Immature natural killer cell (primary cell): ENCODE results near the gene SLC25A26. TPM values are rescaled to one million over a fixed set of nuclear protein-coding genes. Genes with fewer than 3 reads are reported as not detected.

Source experiments
- DNase-seq, 3 donors: peaks; one replicate each; pipeline ENCODE4 v3.0.0; 2022; ENCODE audit warnings: mixed read lengths in 1 of 3
- H3K27ac Mint-ChIP-seq, 6 donors: one replicate each; pipeline ENCODE4 v1.8.0; 2020; ENCODE audit warnings: mixed read lengths in 6 of 6, mild to moderate bottlenecking in 5 of 6, inconsistent platforms in 4 of 6, moderate library complexity in 3 of 6
- H3K27me3 Mint-ChIP-seq, 3 donors: one replicate each; pipeline ENCODE4 v1.8.0; 2020 to 2021; ENCODE audit warnings: low read depth in 3 of 3, mild to moderate bottlenecking in 3 of 3, mixed read lengths in 3 of 3, moderate library complexity in 3 of 3, inconsistent platforms in 1 of 3
- H3K36me3 Mint-ChIP-seq, 3 donors: one replicate each; pipeline ENCODE4 v1.8.0; 2020; ENCODE audit warnings: mixed read lengths in 3 of 3, inconsistent platforms in 2 of 3, mild to moderate bottlenecking in 2 of 3
- H3K4me1 Mint-ChIP-seq, 2 donors: one replicate each; pipeline ENCODE4 v1.8.0; 2020; ENCODE audit warnings: inconsistent platforms in 2 of 2, mild to moderate bottlenecking in 2 of 2, mixed read lengths in 2 of 2, moderate library complexity in 1 of 2
- H3K4me3 Mint-ChIP-seq, 5 donors: one replicate each; pipeline ENCODE4 v1.8.0; 2020; ENCODE audit warnings: mild to moderate bottlenecking in 5 of 5, mixed read lengths in 5 of 5, inconsistent platforms in 3 of 5, moderate library complexity in 3 of 5
- H3K9me3 Mint-ChIP-seq, 6 donors: one replicate each; pipeline ENCODE4 v1.8.0; 2020; ENCODE audit warnings: mild to moderate bottlenecking in 6 of 6, mixed read lengths in 6 of 6, inconsistent platforms in 4 of 6, moderate library complexity in 3 of 6
- polyA plus RNA-seq, 3 donors: library from polyadenylated mRNA; unstranded; fragments of 300-500 nt; fragmentation: Illumina TruSeq; gene quantifications; one replicate each; pipeline ENCODE4 v1.2.3, GENCODE V29; 2021

Gene SLC25A26
- polyA plus RNA-seq, 3 donors from 2014 or later, result 27.1 to 52.3 (median 43.3) TPM

- Mint-ChIP-seq H3K4me3 (no peak overlapping the region), H3K4me1 (peaks cover 0 to 6% of the 10 kb centered on the region in 2 donors), H3K36me3 (peaks cover 0 to 18% (median 4%) of the 10 kb centered on the region in 3 donors), H3K9me3 (no peaks in the 10 kb centered on the region), H3K27ac (peak overlapping the region in 1 of 6 donors; percentile 49), H3K27me3 (no peaks in the 10 kb centered on the region)
- DNase-seq, result no peak
Measured at GRCh38 chr3:66401675-66402491, 181.1 kb downstream of the SLC25A26 start.

- peaks cover 0 to 7% of the 10 kb centered on the region in 2 donors for H3K4me1 Mint-ChIP-seq
- no peak overlapping the region for H3K4me3 Mint-ChIP-seq
- peak overlapping the region in 1 of 6 donors; percentile 46 for H3K27ac Mint-ChIP-seq
- H3K9me3 Mint-ChIP-seq, result no peaks in the 10 kb centered on the region
- DNase-seq, result no peak
- peaks cover 0 to 18% (median 2%) of the 10 kb centered on the region in 3 donors for H3K36me3 Mint-ChIP-seq
- no peaks in the 10 kb centered on the region for H3K27me3 Mint-ChIP-seq
Measured at GRCh38 chr3:66402596-66403290, 181.9 kb downstream of the SLC25A26 start.

- no peaks in the 10 kb centered on the region for H3K9me3 Mint-ChIP-seq
- H3K4me1 Mint-ChIP-seq, result peaks cover 0 to 7% of the 10 kb centered on the region in 2 donors
- no peaks in the 10 kb centered on the region for H3K27me3 Mint-ChIP-seq
- no peak overlapping the region for H3K27ac Mint-ChIP-seq
- H3K36me3 Mint-ChIP-seq, result peaks cover 0 to 13% (median 0%) of the 10 kb centered on the region in 3 donors
- H3K4me3 Mint-ChIP-seq, result no peak overlapping the region
- DNase-seq, result no peak
Measured at GRCh38 chr3:66403323-66403990, 182.7 kb downstream of the SLC25A26 start.

GRCh38 chr3:66404197-66404596 is 183.4 kb downstream of the SLC25A26 start:
- Mint-ChIP-seq H3K4me3 (no peak overlapping the region), H3K27me3 (no peaks in the 10 kb centered on the region), H3K9me3 (no peaks in the 10 kb centered on the region), H3K27ac (peak overlapping the region in 1 of 6 donors; percentile 45), H3K36me3 (peaks cover 0 to 13% (median 2%) of the 10 kb centered on the region in 3 donors), H3K4me1 (peaks cover 0 to 7% of the 10 kb centered on the region in 2 donors)
- DNase-seq, result no peak

GRCh38 chr3:66404903-66405700 is 184.3 kb downstream of the SLC25A26 start:
- Mint-ChIP-seq H3K4me3 (no peak overlapping the region), H3K27me3 (peaks cover 0 to 3% (median 0%) of the 10 kb centered on the region in 3 donors), H3K27ac (no peak overlapping the region), H3K4me1 (peaks cover 0 to 7% of the 10 kb centered on the region in 2 donors), H3K9me3 (no peaks in the 10 kb centered on the region), H3K36me3 (peaks cover 0 to 13% (median 5%) of the 10 kb centered on the region in 3 donors)
- no peak for DNase-seq

GRCh38 chr3:66405701-66406091 is 184.9 kb downstream of the SLC25A26 start:
- peaks cover 0 to 7% of the 10 kb centered on the region in 2 donors for H3K4me1 Mint-ChIP-seq
- peaks cover 0 to 13% (median 11%) of the 10 kb centered on the region in 3 donors for H3K36me3 Mint-ChIP-seq
- no peaks in the 10 kb centered on the region for H3K9me3 Mint-ChIP-seq
- H3K27ac Mint-ChIP-seq, result no peak overlapping the region
- peaks cover 0 to 3% (median 0%) of the 10 kb centered on the region in 3 donors for H3K27me3 Mint-ChIP-seq
- no peak for DNase-seq
- no peak overlapping the region for H3K4me3 Mint-ChIP-seq

GRCh38 chr3:66406163-66406562 is 185.4 kb downstream of the SLC25A26 start:
- Mint-ChIP-seq H3K36me3 (peaks cover 0 to 14% (median 11%) of the 10 kb centered on the region in 3 donors), H3K27ac (no peak overlapping the region), H3K4me3 (no peak overlapping the region), H3K4me1 (peaks cover 0 to 4% of the 10 kb centered on the region in 2 donors), H3K9me3 (no peaks in the 10 kb centered on the region), H3K27me3 (peaks cover 0 to 3% (median 0%) of the 10 kb centered on the region in 3 donors)
- DNase-seq, result no peak

- DNase-seq, result no peak
- Mint-ChIP-seq H3K4me1 (peaks cover 0 to 2% of the 10 kb centered on the region in 2 donors), H3K27ac (no peak overlapping the region), H3K36me3 (peaks cover 0 to 16% (median 11%) of the 10 kb centered on the region in 3 donors), H3K27me3 (peaks cover 0 to 3% (median 0%) of the 10 kb centered on the region in 3 donors), H3K9me3 (no peaks in the 10 kb centered on the region), H3K4me3 (no peak overlapping the region)
Measured at GRCh38 chr3:66406831-66407610, 186.2 kb downstream of the SLC25A26 start.

- Mint-ChIP-seq H3K36me3 (peaks cover 3 to 23% (median 11%) of the 10 kb centered on the region in 3 donors), H3K9me3 (no peaks in the 10 kb centered on the region), H3K4me1 (peaks cover 0 to 2% of the 10 kb centered on the region in 2 donors), H3K4me3 (no peak overlapping the region), H3K27me3 (peaks cover 0 to 3% (median 0%) of the 10 kb centered on the region in 3 donors), H3K27ac (no peak overlapping the region)
- DNase-seq, result peak; percentile 56 to 68 (median 62)
Measured at GRCh38 chr3:66407611-66408218, 186.9 kb downstream of the SLC25A26 start.

- Mint-ChIP-seq H3K27me3 (peaks cover 0 to 3% (median 0%) of the 10 kb centered on the region in 3 donors), H3K4me3 (no peak overlapping the region), H3K9me3 (no peaks in the 10 kb centered on the region), H3K36me3 (peaks cover 5 to 26% (median 11%) of the 10 kb centered on the region in 3 donors), H3K27ac (peak overlapping the region in 2 of 6 donors; percentile 20 to 40), H3K4me1 (peaks cover 0 to 2% of the 10 kb centered on the region in 2 donors)
- DNase-seq, result no peak
Measured at GRCh38 chr3:66409771-66410754, 189.3 kb downstream of the SLC25A26 start.

- Mint-ChIP-seq H3K36me3 (peaks cover 5 to 26% (median 11%) of the 10 kb centered on the region in 3 donors), H3K27me3 (peaks cover 0 to 3% (median 0%) of the 10 kb centered on the region in 3 donors), H3K27ac (no peak overlapping the region), H3K4me3 (no peak overlapping the region), H3K9me3 (no peaks in the 10 kb centered on the region), H3K4me1 (peaks cover 0 to 2% of the 10 kb centered on the region in 2 donors)
- no peak for DNase-seq
Measured at GRCh38 chr3:66410976-66411375, 190.2 kb downstream of the SLC25A26 start.
